B cell (primary cell): ENCODE results near the gene TEX51.

Experiments used
- CTCF ChIP-seq: fragments of 200-600 bp; IDR thresholded peaks from one replicate; pipeline ENCODE4 v1.8.0; 2022; ENCODE audit warnings: antibody characterized with exemption, mild to moderate bottlenecking
- EZH2 ChIP-seq: IDR thresholded peaks from 2 replicates; pipeline ENCODE4 v1.6.1; 2012; ENCODE audit warnings: borderline replicate concordance, low read depth, mild to moderate bottlenecking, moderate library complexity, low read length; ENCODE audit not compliant: insufficient read depth, poor library complexity, severe bottlenecking

GRCh38 chr2:126934809-126935208 is 36.1 kb downstream of the TEX51 start:
- TF ChIP-seq CTCF, result no peak
- TF ChIP-seq EZH2, result no peak
